SK-N-SH treated with all-trans-retinoic acid at 6 μM for 48 hours (cell line): ENCODE results near the gene PLCB4.

Experiments
- ATAC-seq: fragments of 200-7000 bp; cut with Tn5 transposase; 3 replicates; pipeline ENCODE4 v1.9.1; 2020; ENCODE audit warnings: mild to moderate bottlenecking, moderate library complexity
- BACH2 ChIP-seq: fragments of 250-450 bp; sonication (Bioruptor Pico); IDR thresholded peaks from 2 replicates; pipeline ENCODE4 v1.9.0; 2021; ENCODE audit warnings: mild to moderate bottlenecking, borderline replicate concordance
- CSDC2 ChIP-seq: fragments of 250-450 bp; sonication (Bioruptor Pico); IDR thresholded peaks from 2 replicates; pipeline ENCODE4 v1.5.0; 2020; ENCODE audit warnings: mild to moderate bottlenecking, moderate library complexity
- CSRNP3 ChIP-seq: fragments of 250-450 bp; sonication (Bioruptor Pico); IDR thresholded peaks from 2 replicates; pipeline ENCODE4 v1.5.1; 2021; ENCODE audit warnings: mild to moderate bottlenecking, moderate library complexity
- ESRRG ChIP-seq: fragments of 250-450 bp; sonication (Bioruptor Pico); IDR thresholded peaks from 2 replicates; pipeline ENCODE4 v1.6.1; 2021; ENCODE audit warnings: mild to moderate bottlenecking
- GLIS3 ChIP-seq: fragments of 250-450 bp; sonication (Bioruptor Pico); IDR thresholded peaks from 2 replicates; pipeline ENCODE4 v1.5.0; 2020; ENCODE audit warnings: mild to moderate bottlenecking, moderate library complexity
- POU6F1 ChIP-seq: fragments of 250-450 bp; sonication (Bioruptor Pico); IDR thresholded peaks from 2 replicates; pipeline ENCODE4 v1.8.0; 2021; ENCODE audit warnings: low read depth, mild to moderate bottlenecking, moderate library complexity, borderline replicate concordance
- PPARA ChIP-seq: fragments of 250-450 bp; sonication (Bioruptor Pico); IDR thresholded peaks from 2 replicates; pipeline ENCODE4 v1.5.0; 2020; ENCODE audit warnings: mild to moderate bottlenecking, borderline replicate concordance
- RARB ChIP-seq: fragments of 250-450 bp; sonication (Bioruptor Pico); IDR thresholded peaks from 2 replicates; pipeline ENCODE4 v1.8.0; 2021; ENCODE audit warnings: mild to moderate bottlenecking, moderate library complexity
- SNAI2 ChIP-seq: fragments of 250-450 bp; sonication (Bioruptor Pico); IDR thresholded peaks from 2 replicates; pipeline ENCODE4 v1.5.0; 2020; ENCODE audit warnings: mild to moderate bottlenecking, moderate library complexity
- TCF4 ChIP-seq: fragments of 250-450 bp; sonication (Bioruptor Pico); IDR thresholded peaks from 2 replicates; pipeline ENCODE4 v1.8.0; 2021; ENCODE audit warnings: mild to moderate bottlenecking, moderate library complexity, borderline replicate concordance
- TOX ChIP-seq: fragments of 250-450 bp; sonication (Bioruptor Pico); IDR thresholded peaks from 2 replicates; pipeline ENCODE4 v1.8.0; 2021; ENCODE audit warnings: mild to moderate bottlenecking, moderate library complexity, borderline replicate concordance
- TSHZ2 ChIP-seq: fragments of 250-450 bp; sonication (Bioruptor Pico); IDR thresholded peaks from 2 replicates; pipeline ENCODE4 v1.5.0; 2020; ENCODE audit warnings: mild to moderate bottlenecking, moderate library complexity
- ZC3H10 ChIP-seq: fragments of 250-450 bp; sonication (Bioruptor Pico); IDR thresholded peaks from 2 replicates; pipeline ENCODE4 v1.5.1; 2021; ENCODE audit warnings: mild to moderate bottlenecking, moderate library complexity
- ZFP3 ChIP-seq: fragments of 250-450 bp; sonication (Bioruptor Pico); IDR thresholded peaks from 2 replicates; pipeline ENCODE4 v1.5.0; 2020; ENCODE audit warnings: mild to moderate bottlenecking, moderate library complexity
- ZFP30 ChIP-seq: fragments of 450-650 bp; formaldehyde crosslinking; IDR thresholded peaks from 2 replicates; pipeline ENCODE4 v1.5.0; 2022; ENCODE audit warnings: mild to moderate bottlenecking, moderate library complexity
- ZNF565 ChIP-seq: fragments of 450-650 bp; formaldehyde crosslinking; conservative IDR thresholded peaks from 2 replicates; pipeline ENCODE4 v1.5.0; 2020; ENCODE audit warnings: low read depth, mild to moderate bottlenecking, moderate library complexity
- ZNF70 ChIP-seq: fragments of 450-650 bp; formaldehyde crosslinking; IDR thresholded peaks from 2 replicates; pipeline ENCODE4 v1.5.0; 2020; ENCODE audit warnings: mild to moderate bottlenecking, moderate library complexity
- ZNF8 ChIP-seq: fragments of 450-650 bp; formaldehyde crosslinking; IDR thresholded peaks from 2 replicates; pipeline ENCODE4 v1.5.0; 2020; ENCODE audit warnings: mild to moderate bottlenecking, moderate library complexity
- TF ChIP-seq, protein P1 (sequence below): fragments of 250-450 bp; sonication (Bioruptor Pico); IDR thresholded peaks from 2 replicates; pipeline ENCODE4 v1.8.0; 2020; ENCODE audit warnings: mild to moderate bottlenecking, moderate library complexity, borderline replicate concordance

Gene PLCB4

DNA sequence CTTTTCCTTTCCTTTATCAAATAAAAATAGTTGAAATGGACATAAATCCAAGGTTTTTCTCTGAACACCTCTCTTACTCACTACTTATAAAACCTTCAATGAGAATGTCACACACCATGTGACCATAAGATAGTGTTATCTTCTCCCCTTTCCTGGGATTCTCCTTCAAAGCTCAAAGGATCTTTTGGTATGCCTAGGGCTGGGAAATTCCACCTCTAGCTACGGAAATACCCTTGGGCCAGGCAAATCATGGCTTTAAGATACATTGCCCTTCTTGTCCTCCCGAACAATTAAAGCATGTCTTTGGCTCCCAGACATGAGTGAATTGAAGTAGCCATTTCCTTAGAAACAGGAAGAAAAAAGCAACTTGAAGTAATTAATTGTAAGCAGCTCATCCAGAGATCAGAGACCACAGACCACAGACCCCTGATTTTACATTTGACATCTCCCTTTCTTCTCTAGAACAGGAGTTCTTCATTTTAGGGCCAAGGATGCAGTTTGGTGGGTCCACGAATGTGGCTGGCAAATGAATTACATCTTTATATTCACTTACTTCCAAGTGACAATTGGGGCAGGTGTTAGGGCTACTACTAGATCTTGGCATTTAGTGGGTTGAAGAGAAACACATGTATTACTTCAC, 4.1 kb downstream of the PLCB4 start:
- ATAC-seq, result no peak
- TF ChIP-seq CSDC2 (CRISPR knock-in tag) (no peak), POU6F1 (CRISPR knock-in tag) (no peak), ZC3H10 (no peak), CSRNP3 (CRISPR knock-in tag) (no peak)

DNA sequence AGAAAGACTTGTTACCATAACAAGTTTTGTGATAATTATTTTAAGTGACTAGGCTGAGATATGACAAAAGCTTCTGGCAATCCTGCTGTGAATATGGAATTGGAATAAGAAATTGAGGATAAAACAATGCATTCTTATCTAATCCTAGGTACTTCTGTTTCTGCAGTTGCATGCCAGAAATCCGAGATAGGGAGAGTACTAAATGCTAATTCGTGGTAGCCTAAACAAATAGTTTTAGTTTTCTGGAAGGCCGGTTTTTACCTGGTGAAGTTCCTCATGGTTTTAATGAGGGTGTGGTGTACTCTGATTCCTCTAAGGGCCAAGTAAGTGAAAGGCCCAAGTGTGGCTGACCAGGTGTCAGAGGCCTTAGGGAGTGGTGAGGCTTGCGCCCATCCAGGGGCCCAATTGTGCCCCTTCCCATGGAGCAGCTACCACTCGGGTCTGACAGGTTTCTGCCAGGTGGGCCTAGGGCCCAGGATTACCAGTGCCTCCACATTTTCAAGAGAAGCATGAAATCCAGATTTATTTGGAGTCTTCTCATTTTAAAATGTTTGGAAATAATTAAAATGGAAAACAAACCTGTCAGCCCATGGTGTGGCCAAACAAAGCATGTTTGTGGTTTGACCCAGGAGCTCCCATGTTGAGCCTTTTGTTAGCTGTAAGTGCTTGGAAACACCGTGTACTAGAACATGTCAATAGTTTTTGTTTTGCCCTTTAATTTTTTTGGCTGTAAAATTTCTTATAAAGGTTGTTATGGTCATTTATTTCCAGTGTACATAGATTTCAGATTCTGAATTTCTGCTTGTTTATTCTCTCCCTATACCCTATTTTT, 6.6 kb downstream of the PLCB4 start:
- TF ChIP-seq, protein P1, sequence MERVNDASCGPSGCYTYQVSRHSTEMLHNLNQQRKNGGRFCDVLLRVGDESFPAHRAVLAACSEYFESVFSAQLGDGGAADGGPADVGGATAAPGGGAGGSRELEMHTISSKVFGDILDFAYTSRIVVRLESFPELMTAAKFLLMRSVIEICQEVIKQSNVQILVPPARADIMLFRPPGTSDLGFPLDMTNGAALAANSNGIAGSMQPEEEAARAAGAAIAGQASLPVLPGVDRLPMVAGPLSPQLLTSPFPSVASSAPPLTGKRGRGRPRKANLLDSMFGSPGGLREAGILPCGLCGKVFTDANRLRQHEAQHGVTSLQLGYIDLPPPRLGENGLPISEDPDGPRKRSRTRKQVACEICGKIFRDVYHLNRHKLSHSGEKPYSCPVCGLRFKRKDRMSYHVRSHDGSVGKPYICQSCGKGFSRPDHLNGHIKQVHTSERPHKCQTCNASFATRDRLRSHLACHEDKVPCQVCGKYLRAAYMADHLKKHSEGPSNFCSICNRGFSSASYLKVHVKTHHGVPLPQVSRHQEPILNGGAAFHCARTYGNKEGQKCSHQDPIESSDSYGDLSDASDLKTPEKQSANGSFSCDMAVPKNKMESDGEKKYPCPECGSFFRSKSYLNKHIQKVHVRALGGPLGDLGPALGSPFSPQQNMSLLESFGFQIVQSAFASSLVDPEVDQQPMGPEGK (CRISPR knock-in tag), result no peak
- TF ChIP-seq ESRRG (CRISPR knock-in tag), result no peak
- no peak for TF ChIP-seq ZNF8 (CRISPR knock-in tag)
- ATAC-seq, result no peak

DNA sequence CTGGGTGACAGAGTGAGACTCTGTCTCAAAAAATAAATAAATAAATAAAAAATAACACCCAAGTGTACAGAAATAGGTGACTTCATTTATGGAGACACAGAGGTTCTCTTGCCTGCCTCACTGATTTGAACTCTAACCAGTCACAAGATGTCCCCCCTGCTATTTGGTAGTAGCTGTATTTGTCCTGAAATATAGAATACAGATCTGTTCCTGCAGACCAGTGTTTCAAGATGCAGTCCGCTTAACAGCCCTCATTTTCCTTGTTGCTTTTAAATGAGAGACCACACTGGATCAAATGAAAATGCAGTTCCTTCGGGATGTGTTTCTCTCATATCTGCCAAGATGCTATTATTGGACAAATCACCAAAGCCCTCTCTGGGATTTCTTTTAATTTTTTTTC, 7.6 kb downstream of the PLCB4 start:
- TF ChIP-seq ZFP3 (no peak), BACH2 (CRISPR knock-in tag) (no peak), ZNF8 (CRISPR knock-in tag) (no peak), CSDC2 (CRISPR knock-in tag) (no peak), ZFP30 (no peak), RARB (no peak), TSHZ2 (CRISPR knock-in tag) (no peak), SNAI2 (CRISPR knock-in tag) (no peak), POU6F1 (CRISPR knock-in tag) (no peak), ZNF70 (CRISPR knock-in tag) (no peak), TOX (CRISPR knock-in tag) (no peak), GLIS3 (CRISPR knock-in tag) (no peak), TCF4 (no peak), ZC3H10 (no peak), PPARA (no peak), ZNF565 (CRISPR knock-in tag) (no peak)
- ATAC-seq, result no peak
